ENCODE data around the gene FAM110D.

GRCh38 chr1:26182383-26182696 is 23.5 kb downstream of the FAM110D start:
- TF ChIP-seq CTCF (IDR thresholded peaks at IDR 0.05; ENCODE audit: extremely low read depth in 1 of 2, insufficient read depth in 1 of 2, low read depth in 1 of 2, low read length in 2 of 2) (no peak), EZH2 (IDR thresholded peaks at IDR 0.05; ENCODE audit: borderline replicate concordance, low read depth, low read length, severe bottlenecking) (no peak), POLR2AphosphoS5 (IDR thresholded peaks at IDR 0.05; ENCODE audit: insufficient read depth, low read depth, low read length) (no peak), POLR2A (IDR thresholded peaks at IDR 0.05; ENCODE audit: low read depth, low read length) (no peak)
- TF ChIP-seq, protein P1, sequence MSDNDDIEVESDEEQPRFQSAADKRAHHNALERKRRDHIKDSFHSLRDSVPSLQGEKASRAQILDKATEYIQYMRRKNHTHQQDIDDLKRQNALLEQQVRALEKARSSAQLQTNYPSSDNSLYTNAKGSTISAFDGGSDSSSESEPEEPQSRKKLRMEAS (IDR thresholded peaks at IDR 0.05; ENCODE audit: insufficient read depth, insufficient read length) = no peak

Data from endothelial cell of umbilical vein (primary cell).